T-helper 2 cell treated with Interferon-gamma antibody and Interleukin-4, amounts not matched to agents 100 ng/mL and 5 ng/mL, for 36 hours (primary cell): ENCODE measurements around the gene SLC19A3. TPM values are rescaled to one million over a fixed set of nuclear protein-coding genes. Genes with fewer than 3 reads are reported as not detected.
"Not testable (repeated sequence)": the region's sequence is repeated elsewhere in the genome, so short reads cannot be mapped to it uniquely, and the experiment has no call there.

Experiments used
- intact Hi-C: fragments of 100-400 bp; cut with micrococcal nuclease; formaldehyde crosslinking; loops from one replicate; pipeline ENCODE4 v1.15.1; 2023
- total RNA-seq: library from RNA; stranded (reverse); gene quantifications from 2 replicates; pipeline ENCODE4 v1.2.3, GENCODE V29; 2022

Gene SLC19A3
- total RNA-seq, 1 donor from 2014 or later, result not detected

DNA sequence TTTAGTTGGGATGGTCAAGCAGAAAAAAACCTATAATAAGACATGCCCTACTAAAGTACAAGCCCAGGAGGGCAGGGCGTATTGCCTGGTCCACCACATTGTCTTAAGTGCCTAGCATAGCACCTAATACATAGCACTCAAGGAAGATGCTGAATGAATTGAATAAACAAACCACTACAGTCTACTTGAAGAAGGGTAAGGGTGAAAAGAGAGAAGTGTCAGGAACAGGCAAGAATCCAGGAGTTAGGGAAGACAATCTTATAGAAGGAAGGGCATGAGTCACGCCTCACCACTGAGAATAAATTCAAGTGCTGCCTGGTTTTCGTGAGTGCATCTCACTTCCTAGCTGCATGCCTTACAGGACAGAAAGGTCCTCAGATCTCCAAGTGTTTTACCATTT is 13.9 kb downstream of the SLC19A3 start:
- intact Hi-C loops, result no loop called here

DNA sequence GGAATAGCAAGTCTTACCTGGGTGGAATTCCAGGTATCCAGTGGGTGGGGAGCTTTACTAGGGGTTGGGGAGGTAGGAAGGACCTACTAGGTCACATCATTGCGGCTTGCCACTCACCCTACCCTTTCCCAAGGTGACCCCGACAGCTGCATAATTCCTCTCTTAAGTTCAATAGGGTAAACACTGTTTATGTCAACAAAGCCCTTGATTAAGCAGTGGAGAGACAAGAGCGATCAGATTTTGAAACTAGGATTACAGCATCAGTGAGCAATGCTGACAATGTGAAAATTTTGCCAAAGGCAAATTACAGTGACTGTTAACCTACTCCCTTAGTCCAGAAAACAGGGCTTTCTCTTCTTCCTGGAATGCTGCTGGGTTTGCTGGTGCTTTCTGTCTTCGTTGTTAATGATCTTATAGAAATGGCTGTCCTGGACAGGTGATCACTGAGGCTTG is 14.5 kb downstream of the SLC19A3 start:
- intact Hi-C loops, result no loop called here

DNA sequence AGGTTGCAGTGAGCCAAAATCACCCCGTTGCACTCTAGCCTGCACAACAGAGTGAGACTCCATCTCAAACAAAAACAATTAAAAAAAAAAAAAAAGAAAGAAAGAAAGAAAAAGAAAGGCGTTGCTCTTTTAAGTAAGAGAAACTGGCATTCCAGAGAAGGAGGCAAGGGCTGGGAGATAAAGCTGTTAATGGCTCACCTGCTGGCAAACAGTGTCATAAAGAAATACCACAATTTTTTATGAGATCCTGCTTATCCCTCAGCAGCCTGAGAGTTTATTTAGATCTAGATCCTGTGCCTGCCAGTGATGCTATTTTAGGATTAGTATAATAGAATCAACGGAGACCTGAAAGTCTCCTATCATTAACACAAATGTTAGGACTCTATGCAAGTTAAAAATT is 16.3 kb downstream of the SLC19A3 start:
- intact Hi-C loops, result no loop called here

GRCh38 chr2:227696990-227697679 is 20.7 kb downstream of the SLC19A3 start:
- intact Hi-C loops, result no loop called here

- intact Hi-C loops, result no loop called here
Measured at GRCh38 chr2:227687189-227687588, 30.6 kb downstream of the SLC19A3 start.

DNA sequence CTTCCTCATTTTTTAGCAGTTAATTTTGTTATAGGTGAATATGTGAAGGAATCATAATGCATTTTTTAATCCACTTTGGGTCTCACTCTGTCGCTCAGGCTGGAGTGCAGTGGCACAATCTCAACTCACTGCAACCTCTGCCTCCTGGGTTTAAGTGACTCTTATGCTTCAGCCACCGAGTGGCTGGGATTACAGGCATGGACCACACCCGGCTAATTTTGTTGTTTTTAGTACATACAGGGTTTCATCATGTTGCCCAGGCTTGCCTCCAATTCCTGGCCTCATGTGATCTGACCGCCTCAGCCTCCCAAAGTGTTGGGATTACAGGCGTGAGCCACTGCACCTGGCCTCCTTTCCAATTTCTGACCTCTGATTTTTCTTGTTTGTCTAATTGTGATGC is 33.6 kb downstream of the SLC19A3 start:
- intact Hi-C loops, result no loop called here

GRCh38 chr2:227677928-227678327 is 39.9 kb downstream of the SLC19A3 start:
- intact Hi-C loops, result no loop called here

DNA sequence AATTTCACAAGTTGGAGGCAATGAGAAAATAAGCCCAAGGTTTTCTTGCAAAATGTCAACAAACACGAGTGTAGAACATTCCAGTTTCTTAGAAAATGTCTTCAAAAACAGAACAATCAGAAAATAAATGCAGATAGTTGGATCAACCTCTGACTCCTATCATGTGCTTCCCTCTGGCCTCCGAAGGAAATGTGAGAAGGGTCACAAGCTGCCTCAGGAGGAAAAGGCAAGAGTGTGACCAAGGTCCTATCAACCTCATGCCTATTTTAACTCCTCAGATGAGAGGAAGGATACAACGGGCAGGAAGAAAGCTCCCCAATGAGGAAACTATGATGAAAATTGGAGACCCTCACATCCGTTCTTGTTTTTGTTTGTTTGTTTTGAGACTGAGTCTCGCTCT is 43.3 kb downstream of the SLC19A3 start:
- intact Hi-C loops, result no loop called here

DNA sequence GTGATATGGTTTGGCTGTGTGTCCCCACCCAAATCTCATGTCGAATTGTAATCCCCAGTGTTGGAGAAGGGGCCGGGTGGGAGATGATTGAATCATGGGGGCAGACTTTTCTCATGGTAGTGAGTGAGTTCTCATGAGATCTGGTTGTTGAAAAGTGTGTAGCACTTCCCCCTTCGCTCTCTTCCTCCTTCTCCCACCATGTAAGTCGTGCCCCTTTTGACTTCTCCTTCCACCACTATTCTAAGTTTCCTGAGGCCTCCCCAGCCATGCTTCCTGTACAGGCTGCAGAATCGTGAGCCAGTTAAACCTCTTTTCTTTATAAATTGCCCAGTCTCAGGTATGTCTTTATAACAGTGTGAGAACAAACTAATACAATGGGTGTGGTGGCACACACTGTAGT is 44.2 kb downstream of the SLC19A3 start:
- intact Hi-C loops, result not testable (repeated sequence)

GRCh38 chr2:227671170-227671905 is 46.5 kb downstream of the SLC19A3 start:
- intact Hi-C loops, result no loop called here

GRCh38 chr2:227666631-227667170 is 51.1 kb downstream of the SLC19A3 start, which contains the start of gene SCYGR5:
SCYGR5 (plus strand) TSS chr2:227666804; CDS start chr2:227666804, 0 bp downstream.
- intact Hi-C loops, result not testable (repeated sequence)

DNA sequence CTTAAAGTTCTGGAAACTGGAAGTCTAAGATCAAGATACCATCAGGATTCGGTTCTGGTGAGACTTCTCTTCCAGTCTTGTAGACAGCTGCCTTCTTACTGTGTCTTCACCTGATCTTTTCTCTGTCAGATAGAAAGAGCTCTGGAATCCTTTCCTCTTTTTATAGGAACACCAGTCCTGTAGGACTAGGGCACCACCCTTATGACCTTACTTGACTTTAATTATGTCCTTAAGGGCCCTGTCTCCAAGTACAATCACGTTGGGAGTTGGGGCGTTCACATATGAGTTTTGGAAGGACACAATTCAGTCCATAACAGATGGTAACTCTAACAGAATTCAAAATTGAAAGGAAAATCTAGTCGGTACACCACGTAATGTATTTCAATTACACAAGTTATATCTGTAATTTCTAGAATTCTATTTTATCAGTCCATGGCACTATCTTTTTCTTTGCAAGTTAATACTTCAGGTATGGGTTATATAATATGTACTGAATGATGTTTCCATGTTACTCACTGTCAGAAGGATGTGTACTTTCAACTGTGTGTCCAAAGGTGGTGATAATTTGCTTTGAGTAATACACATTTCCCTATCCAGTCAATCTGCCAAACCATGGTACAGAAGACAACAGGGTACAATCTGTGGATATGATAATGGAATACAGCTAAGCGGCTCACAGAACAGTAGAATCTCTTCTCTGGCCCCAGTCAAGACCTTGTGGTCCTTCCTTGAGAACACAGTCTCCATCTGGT is 52.5 kb downstream of the SLC19A3 start:
- intact Hi-C loops, result no loop called here

DNA sequence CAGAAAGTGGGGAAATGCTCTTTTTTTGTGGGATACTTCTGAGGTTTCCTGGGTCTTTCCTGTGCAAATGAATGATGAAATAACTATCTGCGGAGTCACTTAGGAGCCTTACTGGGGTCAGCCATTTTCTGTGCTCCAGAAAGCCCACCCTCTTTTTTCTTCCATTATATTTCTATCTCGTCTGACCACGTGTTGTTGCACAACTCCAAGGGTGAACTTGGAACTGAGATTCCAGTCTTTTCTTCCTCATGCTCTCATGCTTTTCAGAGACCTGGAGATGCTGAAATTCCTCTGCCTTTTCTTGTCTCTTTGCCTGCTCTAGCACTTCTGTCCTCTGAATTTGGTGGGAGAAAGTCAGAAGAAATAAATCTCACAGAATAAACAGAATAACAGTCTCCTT is 56.0 kb downstream of the SLC19A3 start:
- intact Hi-C loops, result no loop called here

DNA sequence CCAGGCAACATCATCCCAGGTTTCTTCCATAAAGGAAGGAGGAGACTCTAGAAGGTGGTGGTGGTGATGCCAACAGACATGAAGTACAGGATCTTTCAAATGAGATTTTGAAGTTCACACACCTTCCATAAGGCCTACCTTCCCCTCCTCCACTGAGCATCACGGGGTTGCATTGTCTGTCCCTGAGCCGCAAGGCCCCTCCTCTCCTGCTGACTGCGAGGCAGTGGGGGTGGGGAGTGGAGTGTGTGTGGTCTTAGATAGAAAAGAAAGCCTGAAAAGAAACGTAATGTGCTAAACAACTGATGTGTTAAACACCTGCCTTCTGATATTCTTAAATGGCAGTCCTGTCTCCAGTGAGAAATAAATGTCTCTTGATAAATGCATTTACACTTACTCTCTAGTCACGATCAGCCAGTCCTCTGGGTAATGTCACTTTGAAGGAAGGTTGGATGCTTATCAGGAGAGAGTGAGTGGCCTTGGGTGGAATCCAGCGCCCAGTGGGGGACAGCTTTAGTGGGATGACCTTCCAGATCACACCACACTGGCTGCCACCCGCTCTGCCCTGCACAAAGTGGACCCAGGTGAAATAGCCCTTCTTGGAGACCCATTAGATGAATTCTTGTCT is 56.7 kb downstream of the SLC19A3 start:
- intact Hi-C loops, result no loop called here

DNA sequence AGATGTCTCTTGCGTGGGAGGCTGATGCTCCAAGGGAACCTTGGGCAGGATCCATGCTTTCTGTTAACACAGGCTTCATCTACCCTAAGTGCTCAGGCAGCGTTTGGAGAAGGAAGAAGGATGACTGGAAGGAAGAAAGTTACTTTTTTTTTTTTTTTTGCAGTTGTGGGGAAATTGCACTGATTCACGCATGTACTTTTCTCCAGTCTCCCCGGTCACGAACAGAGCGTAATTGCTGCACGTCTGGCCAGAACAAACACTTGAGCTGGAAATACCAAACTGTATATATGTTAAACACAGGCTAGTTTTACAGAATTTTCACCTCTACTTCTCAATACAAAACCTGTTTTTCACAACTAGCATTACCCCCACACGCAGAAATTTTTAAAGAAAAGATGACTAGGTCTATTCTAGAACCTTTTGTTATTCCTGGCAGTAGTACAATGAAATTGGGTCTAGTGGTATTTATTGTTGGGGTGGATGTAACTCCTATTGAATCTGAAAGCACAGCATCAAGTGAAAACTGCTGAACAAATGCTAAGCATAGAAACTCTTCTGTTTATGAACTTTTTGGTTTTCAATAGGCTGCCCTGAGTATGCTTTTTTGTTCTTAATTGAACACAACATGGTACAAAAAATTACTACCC is 60.5 kb downstream of the SLC19A3 start:
- intact Hi-C loops, result loop anchor here (10.0 kb wide), 1 partner anchor 173 kb away; no protein-coding TSS in a partner anchor

DNA sequence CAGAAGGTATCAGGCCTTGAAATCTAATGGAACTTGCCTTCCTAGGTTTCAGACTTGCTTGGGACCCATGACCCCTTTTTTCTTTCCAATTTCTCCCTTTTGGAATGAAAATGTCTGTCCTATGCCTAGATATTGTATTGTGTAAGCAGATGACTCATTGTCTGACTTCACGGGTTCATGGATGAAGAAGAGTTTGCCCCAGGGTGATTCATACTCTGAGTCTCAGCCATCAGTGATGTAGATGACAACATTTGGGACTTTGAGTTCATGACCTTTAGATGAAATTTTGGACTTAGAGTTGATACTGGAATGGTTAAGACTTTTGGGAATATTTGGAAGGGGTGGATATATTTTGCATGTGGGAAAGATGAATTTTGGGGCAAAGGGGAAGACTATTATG is 62.4 kb downstream of the SLC19A3 start:
- intact Hi-C loops, result loop anchor here (10.0 kb wide), 1 partner anchor 171 kb away; no protein-coding TSS in a partner anchor

DNA sequence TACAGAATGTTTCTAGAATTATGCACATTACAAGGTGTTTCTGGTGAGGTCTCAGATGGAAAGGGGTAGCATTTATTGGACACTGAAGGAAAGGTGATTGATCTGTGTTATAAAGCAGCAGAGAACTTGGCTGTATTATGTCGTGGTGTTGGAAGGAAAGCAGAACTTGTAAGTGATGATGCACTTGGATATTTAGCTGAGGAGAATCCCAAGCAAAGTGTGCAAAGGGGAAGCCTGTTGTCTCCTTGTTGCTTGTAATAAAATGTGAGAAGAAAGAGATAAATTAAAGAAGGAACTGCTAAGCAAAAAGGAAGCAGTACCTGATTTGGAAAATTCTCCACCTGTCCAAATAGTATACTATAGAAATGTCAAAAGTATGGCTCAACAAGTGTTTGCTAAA is 63.4 kb downstream of the SLC19A3 start:
- intact Hi-C loops, result loop anchor here (10.0 kb wide), 1 partner anchor 170 kb away; no protein-coding TSS in a partner anchor

- intact Hi-C loops, result loop anchor here (10.0 kb wide), 1 partner anchor 169 kb away; no protein-coding TSS in a partner anchor
Measured at GRCh38 chr2:227653419-227653818, 64.4 kb downstream of the SLC19A3 start.

GRCh38 chr2:227643990-227644551 is 73.8 kb downstream of the SLC19A3 start:
- intact Hi-C loops, result no loop called here

- intact Hi-C loops, result no loop called here
Measured at GRCh38 chr2:227642656-227643055, 75.2 kb downstream of the SLC19A3 start.
